Sigmoid colon (tissue), 7 donors: ENCODE data around the gene METTL26. TPM values are rescaled to one million over a fixed set of nuclear protein-coding genes. Genes with fewer than 3 reads are reported as not detected.
A peak's percentile ranks its signal among the peaks of the same experiment; 100 is the strongest.

Experiments
- DNase-seq: peaks from one replicate; pipeline ENCODE4 v3.0.0-alpha.2; 2019
- H3K27ac ChIP-seq, 4 donors: fragments of 200-600 bp; sonication (generic); one replicate each; pipeline ENCODE4 v1.5.1; 2016 to 2019; ENCODE audit warnings: mild to moderate bottlenecking in 1 of 4
- H3K27me3 ChIP-seq, 3 donors: fragments of 200-600 bp; sonication (generic); one replicate each; pipeline ENCODE4 v1.5.1; 2019; ENCODE audit warnings: mild to moderate bottlenecking in 1 of 3
- H3K36me3 ChIP-seq, 4 donors: fragments of 200-600 bp; sonication (generic); one replicate each; pipeline ENCODE4 v1.5.1; 2016 to 2019
- H3K4me1 ChIP-seq, 4 donors: fragments of 200-600 bp; sonication (generic); one replicate each; pipeline ENCODE4 v1.5.1; 2017 to 2019
- H3K4me3 ChIP-seq, 4 donors: fragments of 200-600 bp; sonication (generic); one replicate each; pipeline ENCODE4 v1.5.1; 2017 to 2019; ENCODE audit warnings: mild to moderate bottlenecking in 2 of 4, moderate library complexity in 1 of 4
- H3K9me3 ChIP-seq, 4 donors: fragments of 200-600 bp in 3 of 4; sonication (generic) in 3 of 4; one replicate each; pipeline versions ENCODE4 v1.5.1 to v1.6.1; 2013 to 2019
- EP300 ChIP-seq, 4 donors: sonication (generic); formaldehyde crosslinking; IDR thresholded peaks; one replicate each; pipeline ENCODE4 v1.6.1; 2017; ENCODE audit warnings: antibody characterized with exemption in 4 of 4
- POLR2A ChIP-seq, 2 donors: fragments of 450-650 bp; IDR thresholded peaks; one replicate each; pipeline ENCODE4 v1.6.1; 2016; ENCODE audit warnings: antibody characterized with exemption in 2 of 2, mild to moderate bottlenecking in 2 of 2, moderate library complexity in 2 of 2
- POLR2AphosphoS5 ChIP-seq, 4 donors: sonication (generic); formaldehyde crosslinking; IDR thresholded peaks; one replicate each; pipeline ENCODE4 v1.6.1; 2017; ENCODE audit warnings: antibody characterized with exemption in 4 of 4
- WGBS, 2 donors: extraction: QIAGEN DNeasy Blood & Tissue Kit; methylation state at CpG; one replicate each; pipeline ENCODE4 v1.1.7; 2013; 5-methylcytosine and 5-hydroxymethylcytosine counted together
- intact Hi-C: fragments of 100-400 bp; cut with DNase I; formaldehyde crosslinking; loops from one replicate; pipeline ENCODE4 v1.15.1; 2023
- polyA plus RNA-seq, 3 donors: library from polyadenylated mRNA; stranded (reverse); fragments of 200-250 nt; gene quantifications; one replicate each; pipeline ENCODE4 v1.2.3, GENCODE V29; 2013
- total RNA-seq, 4 donors: library from RNA; depleted of rRNA; stranded (reverse); fragments of >200 nt; gene quantifications; one replicate each; pipeline ENCODE4 v1.1.0, GENCODE V29; 2016
- TF ChIP-seq, protein P1 (sequence below), 4 experiments: fragments of 450-650 bp in 3 of 4; fragments of 200-600 bp in 1 of 4; IDR thresholded peaks; one replicate each; pipeline ENCODE4 v1.5.1; 2016 to 2019; ENCODE audit warnings: antibody characterized with exemption in 4 of 4, mild to moderate bottlenecking in 3 of 4, moderate library complexity in 2 of 4
- donor health status: healthy with polysubstance abuse.
- donor health status: Bipolar disorder and iron deficiency.
- donor health status: healthy.

The METTL26 gene
- total and polyA plus RNA-seq, 7 donors: 79.5 to 163 (median 132) TPM

DNA sequence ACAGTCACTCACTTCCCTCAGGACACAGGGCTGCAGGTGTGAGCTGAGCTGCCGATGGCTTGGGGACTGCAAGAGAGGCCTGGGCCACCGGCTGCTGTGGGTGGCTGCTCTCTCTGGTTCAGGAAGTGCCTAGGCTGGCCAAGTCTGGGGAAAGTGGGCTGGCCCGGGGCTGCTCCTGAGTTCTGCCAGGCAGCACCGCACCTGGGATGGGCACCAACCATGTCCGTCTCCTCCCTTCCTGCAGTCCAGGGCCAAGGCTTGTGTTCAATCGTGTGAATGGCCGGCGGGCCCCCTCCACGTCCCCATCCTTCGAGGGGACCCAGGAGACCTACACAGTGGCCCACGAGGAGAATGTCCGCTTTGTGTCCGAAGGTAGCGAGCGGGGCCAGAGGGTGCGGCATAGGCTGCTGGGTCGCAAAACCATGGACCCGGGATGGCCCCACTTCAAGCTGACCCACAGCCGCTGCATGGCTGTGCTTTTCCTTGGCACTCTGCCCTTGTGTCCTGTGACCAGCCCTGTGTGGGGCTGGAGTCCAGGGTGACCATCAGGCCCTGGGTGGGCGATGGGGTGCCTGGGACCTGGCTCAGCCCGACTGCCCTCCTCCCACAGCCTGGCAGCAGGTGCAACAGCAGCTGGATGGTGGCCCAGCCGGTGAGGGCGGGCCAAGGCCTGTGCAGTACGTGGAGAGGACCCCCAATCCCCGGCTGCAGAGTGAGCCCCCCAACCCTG, 11.2 kb upstream of the METTL26 start:
- Histone ChIP-seq H3K9me3 (no peaks in the 10 kb centered on the region), H3K4me3 (no peak overlapping the region), H3K27me3 (no peaks in the 10 kb centered on the region), H3K27ac (peak overlapping the region in 3 of 4 donors; percentile 22 to 89 (median 78)), H3K4me1 (peaks cover 0 to 54% (median 46%) of the 10 kb centered on the region in 4 donors), H3K36me3 (peaks cover 0 to 5% (median 0%) of the 10 kb centered on the region in 4 donors)
- WGBS, 2 donors: 22 to 75% methylated on average over 25 of the region's 25 CpGs
- intact Hi-C loops: no loop called here
- DNase-seq: no peak
- TF ChIP-seq EP300 (IDR thresholded peaks at IDR 0.05) (no peak), POLR2AphosphoS5 (IDR thresholded peaks at IDR 0.05) (no peak), POLR2A (IDR thresholded peaks at IDR 0.05) (no peak)
- TF ChIP-seq, protein P1, sequence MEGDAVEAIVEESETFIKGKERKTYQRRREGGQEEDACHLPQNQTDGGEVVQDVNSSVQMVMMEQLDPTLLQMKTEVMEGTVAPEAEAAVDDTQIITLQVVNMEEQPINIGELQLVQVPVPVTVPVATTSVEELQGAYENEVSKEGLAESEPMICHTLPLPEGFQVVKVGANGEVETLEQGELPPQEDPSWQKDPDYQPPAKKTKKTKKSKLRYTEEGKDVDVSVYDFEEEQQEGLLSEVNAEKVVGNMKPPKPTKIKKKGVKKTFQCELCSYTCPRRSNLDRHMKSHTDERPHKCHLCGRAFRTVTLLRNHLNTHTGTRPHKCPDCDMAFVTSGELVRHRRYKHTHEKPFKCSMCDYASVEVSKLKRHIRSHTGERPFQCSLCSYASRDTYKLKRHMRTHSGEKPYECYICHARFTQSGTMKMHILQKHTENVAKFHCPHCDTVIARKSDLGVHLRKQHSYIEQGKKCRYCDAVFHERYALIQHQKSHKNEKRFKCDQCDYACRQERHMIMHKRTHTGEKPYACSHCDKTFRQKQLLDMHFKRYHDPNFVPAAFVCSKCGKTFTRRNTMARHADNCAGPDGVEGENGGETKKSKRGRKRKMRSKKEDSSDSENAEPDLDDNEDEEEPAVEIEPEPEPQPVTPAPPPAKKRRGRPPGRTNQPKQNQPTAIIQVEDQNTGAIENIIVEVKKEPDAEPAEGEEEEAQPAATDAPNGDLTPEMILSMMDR (IDR thresholded peaks at IDR 0.05): no peak

DNA sequence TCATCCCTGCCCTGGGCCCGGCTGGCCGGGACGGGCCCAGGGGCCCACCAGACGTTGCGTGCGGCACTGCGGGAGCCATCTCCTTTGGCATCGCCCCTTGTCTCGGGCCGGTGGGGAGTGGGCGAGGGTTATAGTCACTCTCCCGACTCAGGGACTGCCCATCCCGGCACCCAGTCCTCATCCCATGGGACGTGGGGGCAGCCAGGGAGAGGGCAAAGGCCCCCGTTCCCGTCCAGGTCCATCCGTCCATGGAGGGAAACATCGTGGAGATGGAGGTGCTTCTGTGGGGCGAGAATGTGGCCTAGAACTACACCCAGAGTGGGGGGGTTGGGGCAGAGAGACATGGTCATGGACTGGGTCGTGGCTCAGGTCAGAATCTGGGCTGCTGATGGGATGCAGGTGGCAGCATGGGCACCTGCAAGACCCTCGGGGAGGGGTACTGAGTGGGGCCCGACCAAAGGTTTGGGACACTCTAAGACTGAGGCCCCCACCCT, 10.6 kb upstream of the METTL26 start:
- Histone ChIP-seq H3K9me3 (no peaks in the 10 kb centered on the region), H3K4me3 (no peak overlapping the region), H3K4me1 (peaks cover 0 to 55% (median 46%) of the 10 kb centered on the region in 4 donors), H3K27me3 (no peaks in the 10 kb centered on the region), H3K27ac (peak overlapping the region in 2 of 4 donors; percentile 22 to 36), H3K36me3 (no peaks in the 10 kb centered on the region)
- intact Hi-C loops: no loop called here
- 46 to 85% methylated on average over 22 of the region's 22 CpGs for WGBS, 2 donors
- TF ChIP-seq, protein P1 (IDR thresholded peaks at IDR 0.05): no peak
- no peak for TF ChIP-seq POLR2AphosphoS5 (IDR thresholded peaks at IDR 0.05)
- no peak for TF ChIP-seq EP300 (IDR thresholded peaks at IDR 0.05)
- no peak for TF ChIP-seq POLR2A (IDR thresholded peaks at IDR 0.05)
- no peak for DNase-seq

DNA sequence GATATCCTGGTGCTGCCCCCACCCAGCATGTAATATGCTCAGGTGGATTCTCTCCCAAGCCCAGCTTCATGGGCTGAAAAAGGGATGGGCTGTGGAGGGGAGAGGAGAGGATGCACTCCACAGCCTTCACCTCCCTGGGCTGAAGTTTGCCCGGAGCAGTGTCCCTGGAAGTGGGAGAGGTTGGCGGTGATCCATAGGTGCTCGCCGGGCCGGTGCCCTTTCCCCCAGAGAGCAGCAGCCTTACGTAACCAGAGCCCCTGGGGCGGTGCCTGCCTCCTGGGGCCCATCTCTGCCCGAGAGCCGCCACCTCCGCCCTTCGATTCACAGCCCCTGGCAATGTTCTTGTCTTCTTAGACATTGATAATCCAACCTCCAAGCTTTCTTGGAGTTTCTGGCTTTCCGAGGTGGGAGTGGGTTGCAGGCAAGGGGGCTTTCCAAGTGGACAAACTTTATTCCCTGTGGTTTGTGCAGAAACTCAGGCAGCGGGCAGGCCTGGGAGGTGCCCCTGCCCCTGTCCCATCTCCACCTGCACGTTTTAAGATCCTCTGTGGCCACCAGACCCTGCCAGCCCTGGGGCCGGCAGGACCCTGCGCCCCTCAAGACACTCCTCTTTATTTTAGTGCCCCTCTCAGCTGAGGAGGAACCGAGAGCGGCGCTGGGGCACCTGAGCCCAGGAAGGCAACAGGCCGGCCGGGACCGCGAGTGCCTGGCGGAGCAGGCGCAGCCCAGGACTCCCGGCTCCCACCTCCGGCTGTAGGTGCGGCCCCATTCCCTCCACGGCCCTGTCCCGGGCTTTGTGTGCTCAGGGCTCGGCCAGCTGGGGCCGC, 10.0 kb upstream of the METTL26 start:
- no peaks in the 10 kb centered on the region for H3K9me3 ChIP-seq
- no peak for DNase-seq
- peak overlapping the region in 2 of 4 donors; percentile 22 to 36 for H3K27ac ChIP-seq
- TF ChIP-seq POLR2AphosphoS5 (IDR thresholded peaks at IDR 0.05): no peak
- no peak for TF ChIP-seq EP300 (IDR thresholded peaks at IDR 0.05)
- TF ChIP-seq POLR2A (IDR thresholded peaks at IDR 0.05): no peak
- TF ChIP-seq, protein P1 (IDR thresholded peaks at IDR 0.05): no peak
- WGBS, 2 donors: 34 to 76% methylated on average over 32 of the region's 32 CpGs
- H3K27me3 ChIP-seq: no peaks in the 10 kb centered on the region
- H3K36me3 ChIP-seq: no peaks in the 10 kb centered on the region
- intact Hi-C loops: no loop called here
- H3K4me1 ChIP-seq: peaks cover 0 to 59% (median 49%) of the 10 kb centered on the region in 4 donors
- H3K4me3 ChIP-seq: no peak overlapping the region

DNA sequence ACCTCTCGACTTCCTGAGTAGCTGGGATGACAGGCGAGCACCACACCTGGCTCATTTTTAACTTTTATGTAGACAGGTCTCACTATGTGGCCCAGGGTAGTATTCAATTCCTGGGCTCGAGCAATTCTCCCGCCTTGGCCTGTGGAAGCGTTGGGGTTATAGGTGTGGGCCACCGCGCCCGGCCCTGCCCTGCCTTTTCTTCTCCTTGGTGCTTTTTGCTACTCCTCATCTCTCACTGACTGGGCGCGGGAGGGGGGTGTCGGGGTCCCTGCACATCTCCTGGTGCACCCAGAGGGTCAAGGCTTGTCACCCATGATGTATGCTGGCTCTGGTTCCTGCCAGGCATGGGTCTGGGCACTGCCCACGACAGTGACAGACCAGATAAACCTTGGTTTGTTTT, 8.5 kb upstream of the METTL26 start:
- WGBS, 2 donors: 69 to 85% methylated on average over 12 of the region's 12 CpGs
- H3K36me3 ChIP-seq: no peaks in the 10 kb centered on the region
- no peaks in the 10 kb centered on the region for H3K27me3 ChIP-seq
- intact Hi-C loops: no loop called here
- no peak for DNase-seq
- no peak overlapping the region for H3K4me3 ChIP-seq
- no peak overlapping the region for H3K27ac ChIP-seq
- TF ChIP-seq, protein P1 (IDR thresholded peaks at IDR 0.05): no peak
- no peak for TF ChIP-seq POLR2AphosphoS5 (IDR thresholded peaks at IDR 0.05)
- no peak for TF ChIP-seq POLR2A (IDR thresholded peaks at IDR 0.05)
- no peaks in the 10 kb centered on the region for H3K9me3 ChIP-seq
- peaks cover 0 to 49% (median 40%) of the 10 kb centered on the region in 4 donors for H3K4me1 ChIP-seq
